GM18507 (cell line): ENCODE data around the gene KLHL3.

Source experiments
- DNase-seq: peaks from one replicate; pipeline ENCODE4 v3.0.0; 2011; ENCODE audit warnings: low read depth; ENCODE audit not compliant: insufficient read length; ENCODE audit errors: extremely low spot score
- FAIRE-seq: peaks from 2 replicates; lab custom pipeline; 2011; peaks lifted over from hg19 to GRCh38; lab: Jason Lieb, UNC

The KLHL3 gene

DNA sequence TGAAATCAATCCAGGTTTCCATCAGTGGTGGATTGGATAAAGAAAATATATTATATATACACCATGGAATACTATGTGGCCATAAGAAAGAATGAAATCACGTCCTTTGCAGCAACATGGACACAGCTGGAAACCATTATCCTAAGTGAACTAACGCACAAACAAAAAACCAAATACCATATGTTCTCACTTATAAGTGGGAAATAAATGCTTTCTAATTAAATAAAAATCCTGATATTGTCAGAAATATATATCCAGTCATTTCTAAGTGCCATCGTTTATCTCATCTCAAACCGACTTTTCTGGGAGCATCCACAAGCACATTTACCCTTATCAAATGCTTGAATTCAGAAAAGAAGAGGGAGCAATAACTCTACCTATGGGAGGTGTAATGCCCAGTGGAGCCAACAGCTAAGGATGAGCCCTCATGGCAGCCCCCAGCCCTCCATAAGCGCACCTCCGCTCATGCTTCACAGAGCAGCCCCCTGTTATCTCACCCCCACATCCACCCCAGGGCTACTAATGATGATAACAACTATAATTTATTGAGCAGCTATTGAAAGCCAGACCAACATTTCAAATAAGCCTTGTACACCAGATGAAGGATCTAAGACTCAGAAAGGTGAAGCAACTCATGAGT lies 135.0 kb downstream of the KLHL3 start:
- no peak for FAIRE-seq

DNA sequence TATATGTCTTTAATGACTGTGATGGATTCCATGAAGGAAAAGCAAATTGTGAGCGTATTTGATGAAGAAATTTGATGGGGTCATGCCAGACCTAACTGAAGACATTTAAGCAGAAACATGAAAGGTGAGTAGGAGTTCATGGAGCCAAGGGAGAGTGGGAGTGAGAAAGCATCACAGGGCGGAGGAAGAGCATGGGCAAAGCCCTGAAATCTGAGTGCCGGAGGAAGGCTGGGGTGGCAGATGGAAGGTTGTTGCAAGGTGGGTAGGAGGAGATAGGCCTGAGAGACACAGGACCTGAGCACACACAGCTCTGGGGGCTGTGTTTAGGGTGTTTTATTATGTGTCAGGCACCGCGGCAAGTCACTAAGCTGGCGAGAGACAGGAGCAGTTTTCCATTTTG lies 136.4 kb downstream of the KLHL3 start:
- no peak for DNase-seq
- FAIRE-seq: no peak

More for the DNA sequence above, 135.0 kb downstream of the KLHL3 start:
- no peak for DNase-seq

DNA sequence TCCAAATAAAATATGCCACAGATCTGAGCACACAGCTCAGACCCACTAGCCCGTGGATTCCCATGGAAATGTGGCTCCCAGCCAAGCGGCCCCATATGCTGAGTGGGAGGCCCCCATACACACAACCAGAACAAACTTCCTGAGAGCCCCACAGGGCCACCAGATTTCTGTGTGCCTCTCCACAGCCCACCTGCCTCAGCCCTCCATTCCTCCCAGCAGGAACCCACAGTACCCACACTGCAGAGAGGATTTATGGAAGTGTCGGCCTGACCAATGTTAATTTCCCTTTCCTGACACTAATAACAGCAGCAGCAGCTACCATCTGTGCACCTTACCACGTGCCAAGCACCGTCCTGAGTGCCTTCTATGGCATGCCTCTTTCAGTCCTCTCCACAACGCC lies 137.5 kb downstream of the KLHL3 start:
- DNase-seq: no peak
- no peak for FAIRE-seq

DNA sequence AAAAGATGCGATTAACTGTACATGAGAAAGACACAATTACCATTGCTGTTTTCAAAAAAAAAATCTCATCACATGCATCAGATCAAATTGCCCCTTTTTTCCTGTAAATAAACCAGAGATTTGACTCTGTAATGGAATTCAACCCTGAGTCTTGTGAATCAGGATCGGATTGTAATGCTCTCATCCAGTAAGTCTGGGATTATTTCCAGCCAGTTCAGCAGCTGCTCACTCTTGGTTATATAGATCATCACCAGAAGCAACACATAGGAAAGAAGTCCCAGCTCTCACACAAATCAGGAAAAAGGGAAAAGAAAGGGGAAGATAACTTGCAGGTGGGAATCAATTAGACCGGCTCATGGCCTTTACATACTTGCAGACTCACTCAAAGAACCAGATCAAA lies 138.9 kb downstream of the KLHL3 start:
- no peak for DNase-seq
- no peak for FAIRE-seq

DNA sequence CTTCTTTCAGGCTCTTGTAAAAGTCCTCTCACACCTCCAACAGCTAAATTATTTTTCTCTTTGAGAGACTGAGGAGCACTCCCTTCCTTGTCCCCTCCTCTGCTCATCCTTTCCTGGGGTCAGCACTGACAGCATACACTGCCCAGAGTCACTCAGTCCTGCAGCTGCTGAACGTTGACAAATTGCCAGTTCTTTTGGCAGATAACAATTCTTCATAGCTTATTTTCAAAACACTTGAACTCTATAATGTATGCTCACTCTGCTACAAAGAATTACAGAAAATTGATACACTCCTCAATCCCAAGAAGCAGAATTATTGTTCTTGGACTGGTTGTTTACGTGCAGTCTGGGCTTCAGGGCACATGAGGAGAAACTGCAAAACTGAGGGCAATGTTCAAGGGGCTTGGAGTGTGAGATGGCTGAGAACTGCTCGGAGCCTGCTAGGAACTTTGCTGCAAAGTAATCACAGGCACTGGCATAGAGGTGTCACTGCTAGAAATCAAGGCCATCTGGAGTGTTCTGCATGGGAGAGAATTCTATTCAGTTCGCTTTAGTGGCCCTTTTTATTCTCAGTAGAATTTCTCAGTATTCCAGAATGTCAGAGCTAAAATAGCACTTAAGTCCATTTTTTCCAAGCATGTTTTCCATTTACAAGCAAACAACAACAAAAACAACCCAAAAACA lies 140.4 kb downstream of the KLHL3 start:
- FAIRE-seq (no peak), DNase-seq (no peak)

DNA sequence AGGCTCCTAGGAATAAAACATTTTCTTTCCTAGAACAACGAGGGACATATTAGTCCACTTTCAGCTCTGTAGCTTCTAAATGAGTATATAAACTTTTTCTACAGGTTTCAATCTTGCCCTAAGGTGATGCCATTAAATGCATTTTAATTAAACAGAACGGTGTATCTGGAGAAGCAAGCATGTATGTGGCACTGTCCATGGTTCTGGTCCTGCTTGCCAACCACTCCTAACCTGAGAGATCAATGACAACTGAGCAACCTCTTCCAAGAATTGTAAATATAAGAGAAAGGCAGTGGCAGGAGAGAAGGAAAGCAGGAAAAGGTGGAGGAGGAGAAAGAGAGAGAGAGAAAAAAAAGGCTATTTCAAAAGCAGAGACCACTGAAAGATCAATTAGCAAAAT lies 141.2 kb downstream of the KLHL3 start:
- FAIRE-seq (no peak), DNase-seq (no peak)

DNA sequence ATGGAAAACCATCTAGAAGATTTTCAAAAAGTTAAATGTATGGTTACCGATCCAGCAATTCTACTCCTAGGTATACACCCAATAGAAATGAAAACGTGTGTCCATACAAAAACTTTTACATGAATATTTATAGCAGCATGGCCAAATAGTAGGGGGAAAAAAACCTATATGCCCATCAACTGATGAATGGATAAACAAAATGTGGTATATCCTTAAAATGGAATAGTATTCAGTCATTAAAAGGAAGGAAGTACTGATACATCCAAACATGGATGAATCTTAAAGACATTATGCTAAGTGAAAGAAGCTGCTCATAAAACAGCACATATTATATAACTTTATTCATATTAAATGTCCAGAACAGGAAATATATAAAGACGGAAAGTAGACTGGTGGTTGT lies 143.6 kb downstream of the KLHL3 start:
- FAIRE-seq: no peak
- DNase-seq: no peak

DNA sequence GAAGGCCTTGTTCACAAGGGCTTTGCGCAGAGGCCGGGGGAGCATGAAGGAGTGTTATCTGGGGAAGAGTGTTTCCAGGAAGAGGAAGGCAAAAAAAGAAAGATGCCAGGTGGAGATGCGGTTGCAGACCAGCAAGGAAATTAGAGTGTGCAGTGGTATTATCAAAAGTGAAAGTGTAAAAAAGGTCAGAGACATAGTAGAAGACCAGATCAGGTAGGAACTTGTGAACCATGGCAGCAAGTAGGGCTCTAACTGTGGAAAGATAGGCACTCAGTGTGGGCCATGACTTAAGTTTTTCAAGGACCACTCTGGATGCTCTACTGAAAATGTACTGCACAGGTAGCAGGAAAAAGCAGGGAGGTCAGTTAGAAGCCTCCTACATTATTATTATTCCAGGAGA lies 146.7 kb downstream of the KLHL3 start:
- no peak for DNase-seq
- no peak for FAIRE-seq

DNA sequence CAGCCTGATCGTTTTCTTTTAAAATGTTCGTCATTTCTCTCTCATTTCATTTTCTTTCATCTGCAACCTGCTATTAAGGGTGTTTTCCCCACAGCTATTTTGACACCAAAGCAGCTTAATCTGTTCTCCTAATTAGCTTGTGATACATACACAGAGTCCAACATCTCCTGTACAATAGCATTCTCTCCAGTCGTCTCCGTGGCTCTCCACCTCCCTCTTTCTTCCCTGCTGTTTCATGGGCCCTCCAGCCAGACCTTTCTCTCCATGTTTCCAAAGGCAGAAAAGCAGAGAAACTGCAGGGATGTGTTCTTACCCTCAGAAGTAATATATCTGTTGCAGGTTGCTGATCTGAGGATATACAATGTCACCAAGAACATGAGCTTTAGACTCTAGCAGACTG lies 148.0 kb downstream of the KLHL3 start:
- FAIRE-seq (no peak), DNase-seq (no peak)

DNA sequence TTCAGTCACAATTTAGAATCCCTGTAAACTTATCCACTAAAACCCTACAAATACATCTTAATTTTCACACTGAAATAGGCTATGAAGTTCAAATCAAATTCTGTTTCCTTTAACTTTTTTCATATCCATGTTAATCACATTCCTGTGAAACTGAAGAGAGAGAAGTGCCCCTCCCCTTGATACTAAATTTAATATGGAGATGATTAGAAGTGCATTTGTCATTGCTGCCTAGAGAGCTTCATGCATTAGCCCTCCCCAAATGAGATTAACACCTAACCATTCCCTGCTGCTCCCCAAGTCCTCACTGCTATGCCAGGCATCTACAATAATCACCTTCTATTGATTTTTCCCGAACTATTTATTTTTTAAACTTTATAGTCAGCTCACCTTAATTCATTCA lies 151.6 kb downstream of the KLHL3 start:
- FAIRE-seq (no peak), DNase-seq (no peak)

DNA sequence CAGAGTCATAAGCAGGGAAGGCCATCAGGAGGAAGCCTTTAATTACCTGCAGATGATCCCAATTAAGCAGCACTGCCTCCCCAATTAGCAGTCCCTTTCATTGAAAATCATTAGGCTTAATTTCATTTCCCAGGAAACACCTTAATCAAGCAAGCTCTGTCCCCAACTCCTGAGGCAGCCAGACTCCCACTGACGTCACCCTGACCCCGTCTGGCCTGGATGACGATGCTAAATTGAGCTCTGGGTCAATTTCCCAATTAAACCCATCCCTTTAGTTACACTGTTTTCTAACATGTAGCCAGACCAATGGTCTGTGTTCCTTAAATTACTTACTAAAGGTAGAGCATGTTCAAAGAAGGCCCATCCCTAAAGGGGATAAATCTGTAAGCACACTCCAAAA lies 152.8 kb downstream of the KLHL3 start:
- FAIRE-seq: no peak

DNA sequence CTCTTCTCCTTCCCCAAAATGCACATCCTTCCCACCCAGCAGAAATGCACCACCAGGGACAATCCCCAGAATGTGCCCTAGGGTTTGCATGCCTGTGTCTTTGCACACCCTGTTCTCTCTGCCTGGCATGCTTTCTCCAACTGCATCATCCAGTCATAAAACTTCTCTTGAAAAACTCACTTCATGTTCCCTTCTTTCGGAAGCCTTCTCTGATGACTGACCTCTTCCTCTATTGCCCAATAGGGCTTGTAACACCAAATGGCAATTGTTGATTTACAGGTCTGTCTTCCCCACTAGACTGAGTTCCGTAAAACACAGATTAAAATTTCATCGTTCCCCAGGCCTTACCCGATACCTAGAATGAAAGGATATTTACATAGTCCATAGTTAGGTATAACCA lies 153.7 kb downstream of the KLHL3 start:
- no peak for FAIRE-seq
- DNase-seq: no peak

More for the DNA sequence above, 152.8 kb downstream of the KLHL3 start:
- DNase-seq: no peak

DNA sequence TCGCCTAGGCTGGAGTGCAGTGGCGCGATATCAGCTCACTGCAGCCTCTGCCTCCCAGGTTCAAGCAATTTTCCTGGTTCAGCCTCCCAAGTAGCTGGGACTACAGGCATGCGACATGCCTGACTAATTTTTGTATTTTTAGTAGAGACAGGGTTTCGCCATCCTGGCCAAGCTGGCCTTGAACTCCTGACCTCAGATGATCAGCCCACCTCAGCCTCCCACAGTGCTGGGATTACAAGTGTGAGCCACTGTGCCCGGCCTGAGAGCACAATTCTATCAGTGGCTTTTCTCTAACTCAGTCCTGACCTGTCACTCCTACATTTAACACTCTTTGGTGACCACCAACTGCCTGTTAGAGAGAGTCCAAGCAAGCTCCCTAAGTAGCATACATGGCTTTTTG lies 154.1 kb downstream of the KLHL3 start:
- DNase-seq (no peak), FAIRE-seq (no peak)

DNA sequence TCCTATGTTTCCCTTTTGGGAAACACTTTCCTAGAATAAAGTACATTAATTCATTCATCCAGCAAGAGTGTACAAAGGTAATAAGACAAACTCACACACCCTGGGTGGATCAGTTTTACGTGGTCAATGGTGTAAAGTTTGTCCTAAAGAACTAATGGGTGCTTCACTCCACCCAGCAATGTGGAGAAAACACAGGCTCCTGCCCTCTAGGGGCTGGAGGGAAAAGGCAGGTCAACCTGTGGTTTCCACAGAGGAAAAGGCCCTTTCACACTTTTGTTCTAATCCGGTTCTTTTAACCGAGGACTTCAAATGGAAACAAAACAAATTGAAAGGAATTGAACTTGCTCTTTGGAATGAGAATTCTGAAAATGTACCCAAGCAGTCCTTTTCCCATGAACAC lies 155.9 kb downstream of the KLHL3 start:
- DNase-seq (no peak), FAIRE-seq (no peak)

DNA sequence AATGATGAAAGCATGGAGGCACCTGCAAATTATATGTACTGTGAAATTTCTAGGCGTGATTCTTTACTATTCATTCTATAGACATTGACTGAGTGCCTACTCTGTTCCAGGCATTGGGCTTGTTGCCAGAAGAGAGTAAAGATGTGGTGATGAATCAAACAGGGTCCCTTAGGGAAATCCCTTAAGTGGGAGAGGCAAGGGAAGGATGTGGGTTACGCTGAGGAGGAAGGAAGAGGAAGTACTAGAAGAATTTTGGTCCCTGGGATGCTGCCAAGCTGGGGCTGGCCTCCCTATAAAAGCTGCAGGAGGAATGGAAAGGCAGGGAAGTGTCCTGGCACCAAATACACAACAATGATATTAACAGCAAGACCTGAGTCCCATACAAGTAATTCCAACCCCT lies 160.0 kb downstream of the KLHL3 start:
- DNase-seq (no peak), FAIRE-seq (no peak)

DNA sequence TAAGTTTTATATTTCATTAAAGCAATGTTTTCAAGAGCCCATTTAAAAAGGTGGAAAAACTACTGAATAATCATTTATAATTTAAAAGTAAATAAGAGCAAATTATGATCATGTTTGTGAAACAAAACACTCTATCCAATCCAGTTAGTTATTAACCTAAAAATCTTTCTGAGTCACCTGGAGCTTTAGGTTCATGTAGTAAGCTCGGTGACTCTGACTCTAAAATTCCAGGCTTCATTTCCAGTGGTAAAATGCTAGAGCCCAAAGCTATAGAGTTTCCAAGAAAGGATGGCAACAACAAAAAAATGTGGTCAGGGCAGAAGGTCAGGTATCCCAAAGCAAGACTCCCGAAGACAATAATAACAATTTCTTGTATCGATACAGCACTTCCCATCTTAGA lies 160.7 kb downstream of the KLHL3 start:
- no peak for FAIRE-seq
- DNase-seq: no peak

DNA sequence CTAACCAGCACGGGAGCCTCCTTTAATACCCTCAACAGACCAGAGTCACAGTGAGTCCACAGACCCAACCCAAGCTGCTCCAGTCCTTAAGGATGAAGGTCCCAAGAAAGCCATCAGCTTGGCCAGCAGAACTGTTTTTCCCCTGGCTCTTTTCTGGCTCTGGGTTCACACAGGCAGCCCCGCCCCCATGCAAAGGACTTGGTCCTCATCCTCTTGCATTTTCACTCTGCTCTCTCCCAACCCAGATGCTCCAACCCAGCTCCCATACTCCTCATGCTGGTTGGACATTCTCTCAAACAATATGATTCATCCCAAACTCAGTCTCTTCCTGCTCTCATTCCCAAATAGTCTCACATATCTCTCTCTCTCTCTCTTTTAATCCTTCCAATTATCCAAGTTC lies 162.5 kb downstream of the KLHL3 start:
- DNase-seq (no peak), FAIRE-seq (no peak)

DNA sequence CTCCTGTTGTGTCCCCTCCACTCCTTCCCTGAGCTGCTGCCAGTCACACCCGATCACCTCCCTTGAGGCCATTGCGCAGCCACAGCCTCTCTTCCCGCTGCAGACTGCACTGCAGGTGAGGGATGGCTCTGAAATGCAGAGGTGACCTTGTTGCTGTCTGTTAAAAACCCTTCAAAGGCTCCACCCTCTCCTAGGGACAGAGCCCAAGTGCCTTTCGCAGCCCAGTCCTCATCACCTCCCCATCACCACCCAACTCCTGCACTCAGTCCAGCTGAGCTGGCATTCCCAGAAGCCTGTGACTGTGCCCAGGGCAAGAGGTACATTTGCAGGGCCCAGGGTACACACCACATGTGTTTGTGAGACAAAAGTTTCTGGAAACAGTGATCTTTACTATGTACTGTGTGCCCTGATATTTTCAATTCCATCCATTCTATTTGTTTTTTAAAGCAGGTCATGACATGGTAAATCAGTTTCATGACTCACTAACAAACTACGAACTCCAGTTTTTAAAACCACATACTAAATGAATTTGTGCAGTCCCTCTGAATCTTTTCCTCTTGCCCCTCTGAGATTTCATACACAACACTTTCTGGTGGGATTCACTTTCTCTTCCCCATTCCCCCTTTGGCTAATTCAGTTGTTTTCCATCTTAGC lies 163.7 kb downstream of the KLHL3 start:
- no peak for FAIRE-seq
- DNase-seq: no peak

DNA sequence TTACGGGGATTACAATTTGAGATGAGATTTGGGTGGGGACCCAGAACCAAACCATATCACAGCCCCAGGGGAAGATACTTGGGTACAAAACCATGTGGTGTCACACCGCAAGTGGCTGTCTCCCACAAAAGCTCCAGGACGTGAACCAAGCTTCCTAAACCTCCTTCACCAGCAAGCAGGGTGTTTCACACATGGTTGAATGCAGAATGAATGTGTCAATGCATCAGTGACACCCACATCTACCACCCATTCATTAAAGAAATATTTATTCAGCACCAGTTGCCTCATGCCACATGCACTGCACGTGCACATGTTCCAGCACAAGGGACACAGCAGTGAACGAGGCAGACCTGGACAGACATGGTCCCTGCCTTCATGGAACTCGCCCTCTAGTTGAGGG lies 165.8 kb downstream of the KLHL3 start:
- FAIRE-seq: no peak
- no peak for DNase-seq
